Activated CD4-positive, alpha-beta T cell treated with anti-CD3 and anti-CD28 coated beads, Interleukin-2, amount 10 ng/mL, durations not matched to agents 7 days and 5 days (primary cell): Measurements from ENCODE around the gene NELL1. TPM values are rescaled to one million over a fixed set of nuclear protein-coding genes. Genes with fewer than 3 reads are reported as not detected.

Experiments used
- CTCF ChIA-PET: fragments of 350-600 bp; sonication (Branson Sonifier 250); formaldehyde crosslinking; loops from one replicate; lab custom pipeline; 2021; ENCODE audit warnings: antibody characterized with exemption; lab: Charles Lee
- POLR2A ChIA-PET: fragments of 350-600 bp; sonication (Branson Sonifier 250); formaldehyde crosslinking; loops from one replicate; lab custom pipeline; 2021; ENCODE audit warnings: antibody characterized with exemption; lab: Charles Lee
- DNase-seq: peaks from one replicate; pipeline ENCODE4 v3.0.0-alpha.2; 2020
- H3K27ac Mint-ChIP-seq: one replicate; pipeline ENCODE4 v1.8.0; 2021; ENCODE audit warnings: mild to moderate bottlenecking, moderate library complexity, mixed read lengths
- H3K27me3 Mint-ChIP-seq: one replicate; pipeline ENCODE4 v1.8.0; 2021; ENCODE audit warnings: mixed read lengths
- H3K36me3 Mint-ChIP-seq: one replicate; pipeline ENCODE4 v1.8.0; 2021; ENCODE audit warnings: low read depth, mixed read lengths
- H3K4me1 Mint-ChIP-seq: one replicate; pipeline ENCODE4 v1.8.0; 2021; ENCODE audit warnings: mixed read lengths
- H3K4me3 Mint-ChIP-seq: one replicate; pipeline ENCODE4 v1.8.0; 2021; ENCODE audit warnings: mild to moderate bottlenecking, moderate library complexity, mixed read lengths
- H3K9me3 Mint-ChIP-seq: one replicate; pipeline ENCODE4 v1.8.0; 2021; ENCODE audit warnings: mixed read lengths
- total RNA-seq, 2 experiments: library from RNA; stranded (reverse); gene quantifications; one replicate each; pipeline ENCODE4 v1.2.3, GENCODE V29; 2021

Gene NELL1
- not detected for total RNA-seq

- no peaks in the 10 kb centered on the region for H3K9me3 Mint-ChIP-seq
- H3K4me1 Mint-ChIP-seq: peaks cover 6% of the 10 kb centered on the region
- no peaks in the 10 kb centered on the region for H3K36me3 Mint-ChIP-seq
- ChIA-PET CTCF (no interaction called here), POLR2A (no interaction called here)
- H3K27me3 Mint-ChIP-seq: peaks cover 67% of the 10 kb centered on the region
- no peak within 1 kb of the TSS for H3K27ac Mint-ChIP-seq
- no peak for DNase-seq
- H3K4me3 Mint-ChIP-seq: no peak within 1 kb of the TSS
These were observed at the start of gene NELL1 for GRCh38 chr11:20668844-20669819. TSS of gene NELL1 (plus strand) at chr11:20669586.

- H3K36me3 Mint-ChIP-seq: no peaks in the 10 kb centered on the region
- CTCF ChIA-PET: no interaction called here
- POLR2A ChIA-PET: no interaction called here
- no peaks in the 10 kb centered on the region for H3K4me1 Mint-ChIP-seq
- no peak overlapping the region for H3K27ac Mint-ChIP-seq
- peaks cover 11% of the 10 kb centered on the region for H3K27me3 Mint-ChIP-seq
- no peaks in the 10 kb centered on the region for H3K9me3 Mint-ChIP-seq
- DNase-seq: no peak
- no peak overlapping the region for H3K4me3 Mint-ChIP-seq
These were observed 48.4 kb upstream of the NELL1 start for GRCh38 chr11:20620988-20621387.

- Mint-ChIP-seq H3K27ac (no peak overlapping the region), H3K36me3 (no peaks in the 10 kb centered on the region), H3K4me3 (no peak overlapping the region), H3K9me3 (no peaks in the 10 kb centered on the region), H3K27me3 (peaks cover 11% of the 10 kb centered on the region), H3K4me1 (no peaks in the 10 kb centered on the region)
- no peak for DNase-seq
- POLR2A ChIA-PET: no interaction called here
- CTCF ChIA-PET: no interaction called here
These were observed 47.7 kb upstream of the NELL1 start for GRCh38 chr11:20621679-20622078.

GRCh38 chr11:20623252-20623651, 46.1 kb upstream of the NELL1 start:
- peaks cover 6% of the 10 kb centered on the region for H3K27me3 Mint-ChIP-seq
- no peak for DNase-seq
- POLR2A ChIA-PET: no interaction called here
- no peak overlapping the region for H3K4me3 Mint-ChIP-seq
- no peaks in the 10 kb centered on the region for H3K9me3 Mint-ChIP-seq
- CTCF ChIA-PET: no interaction called here
- H3K4me1 Mint-ChIP-seq: no peaks in the 10 kb centered on the region
- H3K36me3 Mint-ChIP-seq: no peaks in the 10 kb centered on the region
- no peak overlapping the region for H3K27ac Mint-ChIP-seq

GRCh38 chr11:20626279-20626678, 43.1 kb upstream of the NELL1 start:
- POLR2A ChIA-PET: no interaction called here
- Mint-ChIP-seq H3K4me1 (no peaks in the 10 kb centered on the region), H3K9me3 (peaks cover 2% of the 10 kb centered on the region), H3K4me3 (no peak overlapping the region), H3K27ac (no peak overlapping the region), H3K36me3 (no peaks in the 10 kb centered on the region), H3K27me3 (no peaks in the 10 kb centered on the region)
- no peak for DNase-seq
- CTCF ChIA-PET: no interaction called here

GRCh38 chr11:20627026-20627425, 42.4 kb upstream of the NELL1 start:
- POLR2A ChIA-PET: no interaction called here
- no peak overlapping the region for H3K4me3 Mint-ChIP-seq
- H3K27me3 Mint-ChIP-seq: no peaks in the 10 kb centered on the region
- peaks cover 2% of the 10 kb centered on the region for H3K9me3 Mint-ChIP-seq
- H3K4me1 Mint-ChIP-seq: no peaks in the 10 kb centered on the region
- no peaks in the 10 kb centered on the region for H3K36me3 Mint-ChIP-seq
- no peak overlapping the region for H3K27ac Mint-ChIP-seq
- DNase-seq: no peak
- CTCF ChIA-PET: no interaction called here

GRCh38 chr11:20627701-20628100, 41.7 kb upstream of the NELL1 start:
- no peaks in the 10 kb centered on the region for H3K27me3 Mint-ChIP-seq
- POLR2A ChIA-PET: no interaction called here
- no peaks in the 10 kb centered on the region for H3K4me1 Mint-ChIP-seq
- H3K36me3 Mint-ChIP-seq: no peaks in the 10 kb centered on the region
- CTCF ChIA-PET: no interaction called here
- DNase-seq: no peak
- no peak overlapping the region for H3K27ac Mint-ChIP-seq
- H3K9me3 Mint-ChIP-seq: peaks cover 2% of the 10 kb centered on the region
- no peak overlapping the region for H3K4me3 Mint-ChIP-seq

- CTCF ChIA-PET: no interaction called here
- Mint-ChIP-seq H3K27ac (no peak overlapping the region), H3K27me3 (no peaks in the 10 kb centered on the region), H3K4me3 (no peak overlapping the region), H3K9me3 (peaks cover 2% of the 10 kb centered on the region), H3K36me3 (no peaks in the 10 kb centered on the region), H3K4me1 (no peaks in the 10 kb centered on the region)
- DNase-seq: no peak
- POLR2A ChIA-PET: no interaction called here
These were observed 37.7 kb upstream of the NELL1 start for GRCh38 chr11:20631519-20632168.

- POLR2A ChIA-PET: no interaction called here
- Mint-ChIP-seq H3K4me3 (no peak overlapping the region), H3K27ac (no peak overlapping the region), H3K36me3 (no peaks in the 10 kb centered on the region), H3K27me3 (no peaks in the 10 kb centered on the region), H3K9me3 (peaks cover 2% of the 10 kb centered on the region), H3K4me1 (no peaks in the 10 kb centered on the region)
- CTCF ChIA-PET: no interaction called here
- DNase-seq: no peak
These were observed 37.2 kb upstream of the NELL1 start for GRCh38 chr11:20632169-20632532.

GRCh38 chr11:20634044-20634443, 35.3 kb upstream of the NELL1 start:
- Mint-ChIP-seq H3K27me3 (no peaks in the 10 kb centered on the region), H3K4me3 (no peak overlapping the region), H3K27ac (no peak overlapping the region), H3K9me3 (peaks cover 2% of the 10 kb centered on the region), H3K4me1 (no peaks in the 10 kb centered on the region), H3K36me3 (no peaks in the 10 kb centered on the region)
- DNase-seq: no peak
- ChIA-PET POLR2A (no interaction called here), CTCF (no interaction called here)

- H3K4me1 Mint-ChIP-seq: no peaks in the 10 kb centered on the region
- CTCF ChIA-PET: no interaction called here
- peaks cover 2% of the 10 kb centered on the region for H3K9me3 Mint-ChIP-seq
These were observed 34.6 kb upstream of the NELL1 start for GRCh38 chr11:20634781-20635180.

GRCh38 chr11:20638074-20638473, 31.3 kb upstream of the NELL1 start:
- Mint-ChIP-seq H3K4me3 (no peak overlapping the region), H3K27me3 (peaks cover 3% of the 10 kb centered on the region), H3K36me3 (no peaks in the 10 kb centered on the region), H3K4me1 (no peaks in the 10 kb centered on the region), H3K9me3 (no peaks in the 10 kb centered on the region), H3K27ac (no peak overlapping the region)
- POLR2A ChIA-PET: no interaction called here
- CTCF ChIA-PET: interaction anchor here (0.9 kb wide), 1 partner anchor 28 kb away, joined by 3 read pairs; no protein-coding TSS in a partner anchor
- no peak for DNase-seq

More at GRCh38 chr11:20634781-20635180, 34.6 kb upstream of the NELL1 start:
- no peaks in the 10 kb centered on the region for H3K27me3 Mint-ChIP-seq
- POLR2A ChIA-PET: no interaction called here
- H3K27ac Mint-ChIP-seq: no peak overlapping the region
- no peak overlapping the region for H3K4me3 Mint-ChIP-seq
- H3K36me3 Mint-ChIP-seq: no peaks in the 10 kb centered on the region
- DNase-seq: no peak

GRCh38 chr11:20639688-20640087, 29.7 kb upstream of the NELL1 start:
- H3K9me3 Mint-ChIP-seq: no peaks in the 10 kb centered on the region
- CTCF ChIA-PET: interaction anchor here (1.2 kb wide), 1 partner anchor 508 kb away, joined by 3 read pairs; no protein-coding TSS in a partner anchor
- no peaks in the 10 kb centered on the region for H3K4me1 Mint-ChIP-seq
- peaks cover 3% of the 10 kb centered on the region for H3K27me3 Mint-ChIP-seq
- H3K4me3 Mint-ChIP-seq: no peak overlapping the region
- H3K36me3 Mint-ChIP-seq: no peaks in the 10 kb centered on the region
- DNase-seq: no peak
- no peak overlapping the region for H3K27ac Mint-ChIP-seq
- POLR2A ChIA-PET: no interaction called here
